Ascending aorta (tissue), 2 donors: ENCODE measurements around the gene TIMM10B. TPM values are rescaled to one million over a fixed set of nuclear protein-coding genes. Genes with fewer than 3 reads are reported as not detected.
"Not testable (repeated sequence)": the region's sequence is repeated elsewhere in the genome, so short reads cannot be mapped to it uniquely, and the experiment has no call there.

Source experiments
- DNase-seq, 2 donors: peaks; one replicate each; pipeline ENCODE4 v3.0.0-alpha.2; 2019; ENCODE audit warnings: low spot score in 2 of 2
- H3K27ac ChIP-seq, 2 donors: fragments of 200-600 bp; sonication (generic); one replicate each; pipeline ENCODE4 v1.5.1; 2016 to 2017; ENCODE audit warnings: mild to moderate bottlenecking in 1 of 2
- H3K27me3 ChIP-seq: fragments of 200-600 bp; sonication (generic); one replicate; pipeline ENCODE4 v1.5.1; 2017
- H3K36me3 ChIP-seq, 2 donors: fragments of 200-600 bp; sonication (generic); one replicate each; pipeline ENCODE4 v1.5.1; 2016
- H3K4me1 ChIP-seq, 2 donors: fragments of 200-600 bp; sonication (generic); one replicate each; pipeline ENCODE4 v1.5.1; 2016 to 2017; ENCODE audit warnings: mild to moderate bottlenecking in 1 of 2
- H3K4me3 ChIP-seq, 2 donors: fragments of 200-600 bp; sonication (generic); one replicate each; pipeline ENCODE4 v1.5.1; 2016 to 2017; ENCODE audit warnings: mild to moderate bottlenecking in 1 of 2
- H3K9me3 ChIP-seq, 2 donors: fragments of 200-600 bp; sonication (generic); one replicate each; pipeline ENCODE4 v1.5.1; 2016
- intact Hi-C: fragments of 100-400 bp; cut with DNase I; formaldehyde crosslinking; loops from one replicate; pipeline ENCODE4 v1.15.1; 2023
- total RNA-seq: library from RNA; depleted of rRNA; stranded (reverse); fragments of >200 nt; gene quantifications from one replicate; pipeline ENCODE4 v1.1.0, GENCODE V29; 2016
- TF ChIP-seq, protein P1 (sequence below), 3 experiments: fragments of 200-600 bp in 2 of 3; fragments of 450-650 bp in 1 of 3; sonication (generic) in 2 of 3; IDR thresholded peaks; one replicate each; pipeline ENCODE4 v1.5.1; 2016 to 2019; ENCODE audit warnings: antibody characterized with exemption in 3 of 3, mild to moderate bottlenecking in 1 of 3, moderate library complexity in 1 of 3

The TIMM10B gene
- total RNA-seq, 1 donor from 2014 or later = 19.2 TPM

DNA sequence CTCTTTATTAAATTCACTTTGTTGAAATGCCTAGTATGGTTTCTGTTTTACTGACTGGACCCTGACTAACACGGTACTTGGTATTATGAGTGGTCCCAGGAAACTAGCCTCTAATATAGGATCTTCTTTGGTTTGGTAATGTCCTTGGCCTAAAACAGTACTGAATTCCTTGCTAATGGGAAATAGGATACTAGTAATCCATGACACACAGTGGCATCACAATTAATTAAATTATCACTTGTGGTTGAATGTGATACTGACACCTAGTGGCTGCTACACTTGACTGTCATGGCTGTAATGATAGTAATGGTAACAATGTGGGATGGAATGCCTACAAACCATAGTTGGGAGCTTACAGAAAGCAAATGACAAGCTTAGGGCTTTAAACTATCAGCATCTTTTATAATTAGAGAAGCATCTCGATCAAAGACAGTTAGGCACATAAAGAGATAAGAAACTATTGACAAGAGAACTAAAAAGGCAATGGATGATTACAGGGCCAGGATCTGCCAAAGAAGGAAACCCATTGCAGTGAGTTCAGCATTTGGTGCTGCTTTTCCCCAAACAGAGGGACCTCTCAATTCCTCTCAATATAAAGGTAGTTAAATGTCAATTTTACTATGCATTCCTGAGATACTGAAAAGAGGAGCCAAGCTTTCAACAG lies 24.4 kb downstream of the TIMM10B start:
- peaks cover 0 to 19% of the 10 kb centered on the region in 2 donors for H3K36me3 ChIP-seq
- H3K27ac ChIP-seq = peak overlapping the region in 1 of 2 donors; percentile 15
- intact Hi-C loops = loop anchor here (2.0 to 5.0 kb wide), 3 partner anchors 63 to 127 kb away; partner anchors contain the start of gene SMPD1
- H3K27me3 ChIP-seq = no peaks in the 10 kb centered on the region
- TF ChIP-seq, protein P1, sequence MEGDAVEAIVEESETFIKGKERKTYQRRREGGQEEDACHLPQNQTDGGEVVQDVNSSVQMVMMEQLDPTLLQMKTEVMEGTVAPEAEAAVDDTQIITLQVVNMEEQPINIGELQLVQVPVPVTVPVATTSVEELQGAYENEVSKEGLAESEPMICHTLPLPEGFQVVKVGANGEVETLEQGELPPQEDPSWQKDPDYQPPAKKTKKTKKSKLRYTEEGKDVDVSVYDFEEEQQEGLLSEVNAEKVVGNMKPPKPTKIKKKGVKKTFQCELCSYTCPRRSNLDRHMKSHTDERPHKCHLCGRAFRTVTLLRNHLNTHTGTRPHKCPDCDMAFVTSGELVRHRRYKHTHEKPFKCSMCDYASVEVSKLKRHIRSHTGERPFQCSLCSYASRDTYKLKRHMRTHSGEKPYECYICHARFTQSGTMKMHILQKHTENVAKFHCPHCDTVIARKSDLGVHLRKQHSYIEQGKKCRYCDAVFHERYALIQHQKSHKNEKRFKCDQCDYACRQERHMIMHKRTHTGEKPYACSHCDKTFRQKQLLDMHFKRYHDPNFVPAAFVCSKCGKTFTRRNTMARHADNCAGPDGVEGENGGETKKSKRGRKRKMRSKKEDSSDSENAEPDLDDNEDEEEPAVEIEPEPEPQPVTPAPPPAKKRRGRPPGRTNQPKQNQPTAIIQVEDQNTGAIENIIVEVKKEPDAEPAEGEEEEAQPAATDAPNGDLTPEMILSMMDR (IDR thresholded peaks at IDR 0.05) = peak; percentile 55 to 70 (median 62)
- no peak for DNase-seq
- no peaks in the 10 kb centered on the region for H3K4me1 ChIP-seq
- H3K4me3 ChIP-seq = no peak overlapping the region
- no peaks in the 10 kb centered on the region for H3K9me3 ChIP-seq

DNA sequence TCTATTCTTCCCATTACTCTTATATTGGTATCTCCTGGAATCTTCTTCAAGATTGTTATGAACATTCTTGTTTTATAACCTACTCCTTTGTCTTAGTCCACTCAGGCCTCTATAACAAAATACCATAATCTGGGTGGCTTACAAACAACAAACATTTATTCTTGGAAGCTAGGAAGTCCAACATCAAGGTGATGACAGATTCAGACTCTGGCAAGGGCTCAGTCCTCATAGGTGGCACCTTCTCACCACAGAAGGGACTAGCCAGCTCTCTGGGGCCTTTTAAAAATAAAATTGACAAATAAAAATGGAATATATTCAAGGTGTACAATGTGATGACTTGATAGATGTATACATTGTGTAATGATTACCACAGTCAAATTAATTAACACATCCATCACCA lies 35.6 kb downstream of the TIMM10B start:
- Histone ChIP-seq H3K4me1 (peaks cover 0 to 3% of the 10 kb centered on the region in 2 donors), H3K27me3 (no peaks in the 10 kb centered on the region), H3K4me3 (no peak overlapping the region), H3K9me3 (no peaks in the 10 kb centered on the region), H3K36me3 (peaks cover 0 to 8% of the 10 kb centered on the region in 2 donors), H3K27ac (no peak overlapping the region)
- TF ChIP-seq, protein P1 (IDR thresholded peaks at IDR 0.05) = no peak
- intact Hi-C loops = no loop called here
- DNase-seq = no peak

DNA sequence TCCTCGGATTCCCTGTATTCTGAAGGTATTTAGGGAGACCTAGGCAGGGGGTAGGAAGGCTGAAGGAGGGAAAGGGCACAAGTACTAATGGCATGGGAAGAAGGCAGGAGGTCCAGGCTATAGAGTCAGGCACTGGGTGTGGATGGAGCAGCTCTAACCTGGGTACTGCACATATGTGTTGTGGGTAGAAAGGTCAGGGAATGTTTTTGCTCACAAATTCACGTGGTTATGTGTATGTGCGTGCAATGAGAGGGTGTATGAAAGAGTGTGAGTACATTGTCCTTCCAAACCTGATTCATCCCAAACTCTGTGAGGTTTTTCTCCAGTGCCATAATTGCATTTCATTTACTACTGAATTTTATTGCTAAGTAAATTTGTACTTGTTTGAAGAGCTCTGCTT lies 39.0 kb downstream of the TIMM10B start:
- no peaks in the 10 kb centered on the region for H3K27me3 ChIP-seq
- no peak overlapping the region for H3K4me3 ChIP-seq
- DNase-seq = no peak
- intact Hi-C loops = no loop called here
- H3K4me1 ChIP-seq = no peaks in the 10 kb centered on the region
- H3K9me3 ChIP-seq = no peaks in the 10 kb centered on the region
- TF ChIP-seq, protein P1 (IDR thresholded peaks at IDR 0.05) = no peak
- H3K36me3 ChIP-seq = peaks cover 0 to 8% of the 10 kb centered on the region in 2 donors
- no peak overlapping the region for H3K27ac ChIP-seq

DNA sequence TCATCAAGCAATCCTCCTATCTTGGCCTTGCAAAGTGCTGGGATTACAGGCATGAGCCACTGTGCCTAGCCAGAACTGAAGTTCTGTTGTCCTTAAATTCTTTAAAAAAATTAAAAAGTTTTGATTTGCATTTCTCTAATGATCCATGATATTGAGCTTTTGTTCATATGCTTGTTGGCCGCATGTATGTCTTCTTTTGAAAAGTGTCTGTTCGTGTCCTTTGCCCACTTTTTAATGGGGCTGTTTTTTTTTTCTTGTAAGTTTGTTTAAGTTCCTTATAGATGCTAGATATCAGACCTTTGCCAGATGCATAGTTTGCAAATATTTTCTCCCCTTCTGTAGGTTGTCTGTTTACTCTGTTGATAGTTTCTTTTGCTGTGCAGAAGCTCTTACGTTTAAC lies 40.6 kb downstream of the TIMM10B start:
- intact Hi-C loops, DNase-seq, H3K4me3 ChIP-seq, H3K27ac ChIP-seq, H3K27me3 ChIP-seq, H3K9me3 ChIP-seq, H3K36me3 ChIP-seq, H3K4me1 ChIP-seq: not testable (repeated sequence)

DNA sequence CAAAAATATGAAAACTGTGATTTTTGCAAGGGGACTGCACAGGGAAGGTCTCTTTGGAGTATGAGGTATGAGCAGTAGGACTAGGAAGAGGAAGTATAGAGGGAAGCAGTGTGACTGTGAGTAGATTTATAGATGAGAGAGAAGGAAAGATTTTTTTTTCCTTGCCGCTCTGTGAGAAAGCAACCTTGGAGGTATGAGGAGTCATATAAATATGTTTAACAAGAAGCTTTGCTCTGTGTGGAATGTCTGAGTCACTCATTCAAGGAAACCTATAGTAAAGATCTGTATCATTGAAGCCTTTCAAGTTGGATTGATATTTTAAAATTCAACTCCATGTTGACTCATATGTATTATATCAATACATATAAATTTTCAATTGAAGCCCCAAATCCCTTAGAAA lies 42.0 kb downstream of the TIMM10B start:
- intact Hi-C loops = no loop called here
- H3K4me1 ChIP-seq = no peaks in the 10 kb centered on the region
- H3K36me3 ChIP-seq = peaks cover 0 to 5% of the 10 kb centered on the region in 2 donors
- TF ChIP-seq, protein P1 (IDR thresholded peaks at IDR 0.05) = no peak
- no peaks in the 10 kb centered on the region for H3K9me3 ChIP-seq
- no peaks in the 10 kb centered on the region for H3K27me3 ChIP-seq
- DNase-seq = no peak
- H3K27ac ChIP-seq = no peak overlapping the region
- no peak overlapping the region for H3K4me3 ChIP-seq

DNA sequence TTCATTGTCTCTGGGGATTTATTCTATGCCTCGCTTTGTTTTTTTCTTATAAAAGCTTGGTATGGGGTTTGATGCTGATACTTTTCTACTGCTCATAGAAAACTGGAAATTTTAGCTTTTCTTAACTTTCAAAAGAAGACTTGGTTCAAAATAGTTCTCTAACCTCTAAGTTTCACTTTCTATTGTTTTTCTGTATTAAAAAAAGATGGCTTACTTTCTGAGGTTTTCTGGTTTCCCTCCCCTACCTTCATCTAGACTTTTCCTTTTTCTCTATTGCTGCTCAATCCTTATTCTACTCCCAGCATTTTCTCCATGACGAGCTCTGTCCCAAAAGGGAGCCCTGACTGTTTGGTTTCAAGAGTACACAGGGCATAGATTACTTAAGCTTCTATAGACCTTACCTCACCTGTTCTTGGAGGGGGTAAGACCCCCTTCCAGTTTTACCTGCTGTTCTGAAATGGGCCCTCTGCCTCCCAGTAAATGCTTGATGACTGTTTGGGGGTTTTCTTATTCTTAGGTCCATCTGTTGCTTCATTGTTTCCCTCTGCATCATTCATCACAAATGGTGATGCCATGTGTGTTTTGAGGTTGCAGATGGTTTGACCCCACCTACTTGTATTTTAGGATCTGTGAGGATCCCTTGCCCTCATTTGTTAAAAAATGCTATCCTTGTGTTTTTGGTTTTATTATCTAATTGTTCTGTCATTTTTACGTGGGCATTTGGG lies 45.3 kb downstream of the TIMM10B start:
- TF ChIP-seq, protein P1 (IDR thresholded peaks at IDR 0.05) = no peak
- Histone ChIP-seq H3K4me3 (no peak overlapping the region), H3K27me3 (no peaks in the 10 kb centered on the region), H3K36me3 (peaks cover 4 to 10% of the 10 kb centered on the region in 2 donors), H3K4me1 (no peaks in the 10 kb centered on the region), H3K27ac (no peak overlapping the region), H3K9me3 (no peaks in the 10 kb centered on the region)
- intact Hi-C loops = no loop called here
- DNase-seq = no peak
